ENCODE data around the gene PAX3. TPM values are rescaled to one million over a fixed set of nuclear protein-coding genes. Genes with fewer than 3 reads are reported as not detected.

PAX3 gene
- polyA plus RNA-seq, 3 donors, result not detected

DNA sequence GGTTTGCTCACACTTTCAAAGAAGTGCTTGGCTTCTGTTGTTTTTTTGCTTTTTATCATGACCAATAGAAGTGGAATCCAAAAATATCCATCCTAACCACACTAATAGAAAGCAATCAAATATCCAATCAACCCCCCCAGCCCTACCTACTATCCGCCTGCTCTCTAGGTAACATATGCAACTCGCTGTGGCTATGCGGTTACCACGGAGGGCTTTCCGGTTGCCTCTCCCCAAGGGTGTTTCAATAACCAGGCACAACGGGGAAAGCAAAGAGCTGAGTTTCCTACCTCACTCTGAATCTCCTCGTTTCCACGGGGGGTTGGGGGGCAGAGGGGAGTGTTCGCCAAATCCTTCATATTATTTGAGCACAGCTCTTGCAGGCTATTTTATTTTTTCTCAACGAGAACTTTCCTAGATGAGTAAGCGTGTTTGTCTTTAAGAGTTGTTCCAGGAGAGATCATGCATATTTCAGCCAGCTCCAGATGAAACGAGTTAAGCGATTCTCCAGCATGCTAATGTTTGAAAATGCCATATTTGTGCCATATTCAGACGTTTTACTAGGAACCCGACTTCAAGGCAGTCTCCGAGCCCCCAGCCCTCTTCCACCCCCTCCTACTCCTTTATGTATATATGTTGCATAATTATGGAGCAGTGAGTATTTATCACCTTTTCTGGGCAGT, 30.3 kb downstream of the PAX3 start:
- H3K27ac Mint-ChIP-seq, result no peak overlapping the region
- H3K9me3 Mint-ChIP-seq, result peaks cover 0 to 6% (median 0%) of the 10 kb centered on the region in 7 donors

DNA sequence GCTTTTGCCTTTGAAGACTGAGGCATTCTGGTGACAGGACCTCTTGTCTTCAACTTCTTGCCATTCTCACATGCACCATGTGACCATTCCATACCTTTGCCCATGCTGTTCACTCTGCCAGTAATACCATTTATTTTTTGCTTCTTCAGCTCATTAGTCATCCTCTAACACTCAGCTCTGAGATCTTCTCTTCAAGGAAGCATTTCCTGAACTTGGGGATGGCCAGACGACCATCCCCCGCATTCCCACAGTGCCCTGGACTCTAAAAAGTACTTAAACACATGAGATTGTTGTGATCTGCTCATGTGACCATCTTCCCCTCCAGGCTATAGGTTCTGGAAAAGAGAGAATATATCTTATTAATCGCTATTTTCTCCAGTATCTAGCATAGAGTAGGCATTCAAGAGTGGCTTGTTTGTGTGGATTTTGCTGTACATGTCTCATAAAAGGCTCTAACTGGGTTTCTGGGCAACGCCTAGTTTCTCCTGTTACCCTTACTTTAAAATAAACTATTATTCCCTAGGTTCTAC, 33.9 kb downstream of the PAX3 start:
- H3K36me3 Mint-ChIP-seq, result no peaks in the 10 kb centered on the region
- TF ChIP-seq, protein P1, sequence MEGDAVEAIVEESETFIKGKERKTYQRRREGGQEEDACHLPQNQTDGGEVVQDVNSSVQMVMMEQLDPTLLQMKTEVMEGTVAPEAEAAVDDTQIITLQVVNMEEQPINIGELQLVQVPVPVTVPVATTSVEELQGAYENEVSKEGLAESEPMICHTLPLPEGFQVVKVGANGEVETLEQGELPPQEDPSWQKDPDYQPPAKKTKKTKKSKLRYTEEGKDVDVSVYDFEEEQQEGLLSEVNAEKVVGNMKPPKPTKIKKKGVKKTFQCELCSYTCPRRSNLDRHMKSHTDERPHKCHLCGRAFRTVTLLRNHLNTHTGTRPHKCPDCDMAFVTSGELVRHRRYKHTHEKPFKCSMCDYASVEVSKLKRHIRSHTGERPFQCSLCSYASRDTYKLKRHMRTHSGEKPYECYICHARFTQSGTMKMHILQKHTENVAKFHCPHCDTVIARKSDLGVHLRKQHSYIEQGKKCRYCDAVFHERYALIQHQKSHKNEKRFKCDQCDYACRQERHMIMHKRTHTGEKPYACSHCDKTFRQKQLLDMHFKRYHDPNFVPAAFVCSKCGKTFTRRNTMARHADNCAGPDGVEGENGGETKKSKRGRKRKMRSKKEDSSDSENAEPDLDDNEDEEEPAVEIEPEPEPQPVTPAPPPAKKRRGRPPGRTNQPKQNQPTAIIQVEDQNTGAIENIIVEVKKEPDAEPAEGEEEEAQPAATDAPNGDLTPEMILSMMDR (IDR thresholded peaks at IDR 0.05), result no peak

More for the DNA sequence above, 30.3 kb downstream of the PAX3 start:
- Histone ChIP-seq H3K36me3 (replicated peaks in 1 of 2; ENCODE audit: control insufficient read depth in 1 of 2, insufficient read depth in 2 of 2, low read length in 2 of 2) (no peaks in the 10 kb centered on the region), H3K9ac (ENCODE audit: insufficient read depth, low read length, poor library complexity, severe bottlenecking) (no peak overlapping the region), H3K27ac (ENCODE audit: low read depth in 1 of 2, low read length in 2 of 2) (no peak overlapping the region), H2AFZ (ENCODE audit: insufficient read depth, low read depth, low read length, poor library complexity, severe bottlenecking) (no peak overlapping the region), H3K27me3 (ENCODE audit: control insufficient read depth in 2 of 2, insufficient read depth in 2 of 2, low read length in 2 of 2) (peaks cover 28 to 39% of the 10 kb centered on the region in 2 donors), H3K9me3 (replicated peaks in 1 of 2; ENCODE audit: control insufficient read depth in 1 of 2, insufficient read depth in 1 of 2, low read length in 2 of 2) (no peaks in the 10 kb centered on the region), H3K4me3 (replicated peaks in 1 of 3; ENCODE audit: low read depth in 2 of 3, low read length in 3 of 3) (no peak overlapping the region), H4K20me1 (ENCODE audit: insufficient read depth, low read length) (no peaks in the 10 kb centered on the region), H3K79me2 (ENCODE audit: insufficient read depth, low read length) (no peaks in the 10 kb centered on the region), H3K4me2 (replicated peaks; ENCODE audit: extremely low read depth, low read length, poor library complexity, severe bottlenecking) (no peak overlapping the region), H3K4me1 (ENCODE audit: control insufficient read depth in 1 of 2, insufficient read depth in 2 of 2, low read length in 2 of 2) (no peaks in the 10 kb centered on the region)
- Mint-ChIP-seq H3K4me1 (no peaks in the 10 kb centered on the region), H3K4me3 (peak overlapping the region in 1 of 2 donors; percentile 31), H3K27me3 (ENCODE audit: low read depth in 3 of 3) (peaks cover 12 to 29% (median 17%) of the 10 kb centered on the region in 3 donors), H3K36me3 (no peaks in the 10 kb centered on the region)
- no peak for DNase-seq
- intact Hi-C loops (cut with micrococcal nuclease), result no loop called here
- WGBS (ENCODE audit: insufficient coverage), result 43% methylated on average over 7 of the region's 16 CpGs
- TF ChIP-seq, protein P1 (IDR thresholded peaks at IDR 0.05), result no peak

More for the DNA sequence above, 33.9 kb downstream of the PAX3 start:
- no peak for DNase-seq
- Histone ChIP-seq H3K79me2 (ENCODE audit: insufficient read depth, low read length) (no peaks in the 10 kb centered on the region), H3K9ac (ENCODE audit: insufficient read depth, low read length, poor library complexity, severe bottlenecking) (no peak overlapping the region), H3K4me2 (replicated peaks; ENCODE audit: extremely low read depth, low read length, poor library complexity, severe bottlenecking) (no peak overlapping the region), H3K4me3 (replicated peaks in 1 of 3; ENCODE audit: low read depth in 2 of 3, low read length in 3 of 3) (no peak overlapping the region), H3K9me3 (replicated peaks in 1 of 2; ENCODE audit: control insufficient read depth in 1 of 2, insufficient read depth in 1 of 2, low read length in 2 of 2) (no peaks in the 10 kb centered on the region), H2AFZ (ENCODE audit: insufficient read depth, low read depth, low read length, poor library complexity, severe bottlenecking) (no peak overlapping the region), H3K27me3 (ENCODE audit: control insufficient read depth in 2 of 2, insufficient read depth in 2 of 2, low read length in 2 of 2) (peaks cover 15 to 26% of the 10 kb centered on the region in 2 donors), H3K4me1 (ENCODE audit: control insufficient read depth in 1 of 2, insufficient read depth in 2 of 2, low read length in 2 of 2) (no peaks in the 10 kb centered on the region), H4K20me1 (ENCODE audit: insufficient read depth, low read length) (no peaks in the 10 kb centered on the region), H3K36me3 (replicated peaks in 1 of 2; ENCODE audit: control insufficient read depth in 1 of 2, insufficient read depth in 2 of 2, low read length in 2 of 2) (no peaks in the 10 kb centered on the region), H3K27ac (ENCODE audit: low read depth in 1 of 2, low read length in 2 of 2) (no peak overlapping the region)
- H3K4me1 Mint-ChIP-seq, result no peaks in the 10 kb centered on the region
- WGBS (ENCODE audit: insufficient coverage), result 86% methylated on average over 1 of the region's 4 CpGs
- no peak overlapping the region for H3K27ac Mint-ChIP-seq
- H3K27me3 Mint-ChIP-seq (ENCODE audit: low read depth in 3 of 3), result peaks cover 10 to 20% (median 15%) of the 10 kb centered on the region in 3 donors
- intact Hi-C loops (cut with micrococcal nuclease), result no loop called here
- no peak overlapping the region for H3K4me3 Mint-ChIP-seq
- H3K9me3 Mint-ChIP-seq, result peaks cover 0 to 7% (median 0%) of the 10 kb centered on the region in 7 donors

All from CD14-positive monocyte (primary cell).